ENCODE results near the gene NEIL3.

NEIL3 gene

DNA sequence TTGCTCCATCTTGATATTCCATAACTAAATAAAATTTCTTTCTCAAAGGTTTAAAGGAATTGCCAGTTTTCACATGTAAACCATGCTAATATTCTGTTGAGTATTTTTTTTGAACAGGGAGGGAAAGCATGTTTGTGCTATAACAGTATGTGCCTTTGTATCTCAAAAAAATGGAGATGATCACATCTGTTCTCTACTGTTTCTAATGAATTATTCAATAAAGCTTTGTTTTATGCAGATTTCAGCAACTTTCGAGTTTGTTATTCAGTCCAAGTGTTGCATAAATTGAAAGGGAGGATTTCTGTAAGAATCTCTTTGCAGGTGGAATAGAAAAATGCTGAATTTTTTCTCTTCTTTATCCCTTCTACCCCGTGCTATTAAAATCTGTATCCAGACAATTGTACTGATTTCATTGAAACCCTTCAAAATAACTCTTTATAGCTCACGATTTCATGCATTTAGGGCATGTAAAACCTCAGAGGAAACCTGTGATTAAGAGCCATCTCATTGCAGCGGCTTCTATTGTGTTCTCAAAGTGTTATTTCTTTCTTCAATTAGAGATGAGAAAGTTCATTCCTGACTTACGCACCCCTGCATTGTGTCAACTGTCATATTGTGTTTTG, 42.1 kb downstream of the NEIL3 start:
- no peak overlapping the region for H3K9ac ChIP-seq (ENCODE audit: low read depth, low read length)
- H3K27ac ChIP-seq (ENCODE audit: low read length), result no peak overlapping the region
- no peak overlapping the region for H3K4me3 ChIP-seq (ENCODE audit: low read depth in 1 of 2, low read length in 2 of 2)
- H2AFZ ChIP-seq (ENCODE audit: low read depth, low read length), result no peak overlapping the region
- no peaks in the 10 kb centered on the region; the same call in 1 of the 2 replicates for H3K4me1 ChIP-seq (ENCODE audit: insufficient read depth, low read length)
- no peaks in the 10 kb centered on the region for H3K27me3 ChIP-seq (ENCODE audit: insufficient read depth, low read length, poor library complexity)
- H3K79me2 ChIP-seq (ENCODE audit: insufficient read depth, low read length), result peaks cover 86% of the 10 kb centered on the region
- no peak for TF ChIP-seq EZH2 (IDR thresholded peaks at IDR 0.05; ENCODE audit: borderline replicate concordance, low read depth, low read length, severe bottlenecking)
- TF ChIP-seq, protein P1, sequence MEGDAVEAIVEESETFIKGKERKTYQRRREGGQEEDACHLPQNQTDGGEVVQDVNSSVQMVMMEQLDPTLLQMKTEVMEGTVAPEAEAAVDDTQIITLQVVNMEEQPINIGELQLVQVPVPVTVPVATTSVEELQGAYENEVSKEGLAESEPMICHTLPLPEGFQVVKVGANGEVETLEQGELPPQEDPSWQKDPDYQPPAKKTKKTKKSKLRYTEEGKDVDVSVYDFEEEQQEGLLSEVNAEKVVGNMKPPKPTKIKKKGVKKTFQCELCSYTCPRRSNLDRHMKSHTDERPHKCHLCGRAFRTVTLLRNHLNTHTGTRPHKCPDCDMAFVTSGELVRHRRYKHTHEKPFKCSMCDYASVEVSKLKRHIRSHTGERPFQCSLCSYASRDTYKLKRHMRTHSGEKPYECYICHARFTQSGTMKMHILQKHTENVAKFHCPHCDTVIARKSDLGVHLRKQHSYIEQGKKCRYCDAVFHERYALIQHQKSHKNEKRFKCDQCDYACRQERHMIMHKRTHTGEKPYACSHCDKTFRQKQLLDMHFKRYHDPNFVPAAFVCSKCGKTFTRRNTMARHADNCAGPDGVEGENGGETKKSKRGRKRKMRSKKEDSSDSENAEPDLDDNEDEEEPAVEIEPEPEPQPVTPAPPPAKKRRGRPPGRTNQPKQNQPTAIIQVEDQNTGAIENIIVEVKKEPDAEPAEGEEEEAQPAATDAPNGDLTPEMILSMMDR (IDR thresholded peaks at IDR 0.05; ENCODE audit: borderline replicate concordance, extremely low read depth, low read length, poor library complexity, severe bottlenecking), result no peak
- ATAC-seq (ENCODE audit: insufficient read depth, low read depth), result no peak
- H3K4me2 ChIP-seq (ENCODE audit: insufficient read depth, low read length), result no peak overlapping the region
- H4K20me1 ChIP-seq (ENCODE audit: insufficient read depth, low read length), result peaks cover 26% of the 10 kb centered on the region; the same call in 1 of the 2 replicates
- DNase-seq, result no peak
- H3K36me3 ChIP-seq (ENCODE audit: insufficient read depth, low read length), result peaks cover 98% of the 10 kb centered on the region
- no peaks in the 10 kb centered on the region for H3K9me3 ChIP-seq (ENCODE audit: insufficient read depth, low read length, severe bottlenecking)

DNA sequence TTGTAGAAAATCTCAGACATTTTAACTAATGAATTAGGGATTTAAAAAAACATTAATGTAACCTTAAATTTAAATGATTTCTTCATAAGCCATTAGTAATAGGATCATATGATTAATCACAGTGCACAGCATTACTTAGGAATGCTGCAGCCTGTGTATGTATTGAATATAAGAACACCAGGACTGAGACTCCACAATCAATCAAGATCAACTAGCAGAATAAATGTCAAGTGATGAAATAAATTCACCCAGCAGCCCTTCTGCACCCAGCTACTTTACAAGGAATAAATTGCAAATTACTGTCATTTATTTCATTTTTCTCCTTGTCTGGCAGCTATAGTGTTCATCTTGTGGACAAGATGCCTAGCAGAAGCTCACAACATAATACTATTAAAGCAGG, 46.5 kb downstream of the NEIL3 start:
- Histone ChIP-seq H3K27ac (ENCODE audit: low read length) (no peak overlapping the region), H3K9me3 (ENCODE audit: insufficient read depth, low read length, severe bottlenecking) (no peaks in the 10 kb centered on the region), H3K9ac (ENCODE audit: low read depth, low read length) (no peak overlapping the region), H3K4me1 (ENCODE audit: insufficient read depth, low read length) (no peaks in the 10 kb centered on the region), H3K27me3 (ENCODE audit: insufficient read depth, low read length, poor library complexity) (no peaks in the 10 kb centered on the region), H2AFZ (ENCODE audit: low read depth, low read length) (no peak overlapping the region), H3K79me2 (ENCODE audit: insufficient read depth, low read length) (peaks cover 82% of the 10 kb centered on the region), H3K36me3 (ENCODE audit: insufficient read depth, low read length) (peaks cover 97% of the 10 kb centered on the region), H3K4me2 (ENCODE audit: insufficient read depth, low read length) (no peak overlapping the region), H3K4me3 (ENCODE audit: low read depth in 1 of 2, low read length in 2 of 2) (no peak overlapping the region), H4K20me1 (ENCODE audit: insufficient read depth, low read length) (peaks cover 14% of the 10 kb centered on the region; the same call in 1 of the 2 replicates)
- DNase-seq (no peak), ATAC-seq (ENCODE audit: insufficient read depth, low read depth) (no peak)
- TF ChIP-seq EZH2 (IDR thresholded peaks at IDR 0.05; ENCODE audit: borderline replicate concordance, low read depth, low read length, severe bottlenecking), result no peak
- TF ChIP-seq, protein P1 (IDR thresholded peaks at IDR 0.05; ENCODE audit: borderline replicate concordance, extremely low read depth, low read length, poor library complexity, severe bottlenecking), result no peak

DNA sequence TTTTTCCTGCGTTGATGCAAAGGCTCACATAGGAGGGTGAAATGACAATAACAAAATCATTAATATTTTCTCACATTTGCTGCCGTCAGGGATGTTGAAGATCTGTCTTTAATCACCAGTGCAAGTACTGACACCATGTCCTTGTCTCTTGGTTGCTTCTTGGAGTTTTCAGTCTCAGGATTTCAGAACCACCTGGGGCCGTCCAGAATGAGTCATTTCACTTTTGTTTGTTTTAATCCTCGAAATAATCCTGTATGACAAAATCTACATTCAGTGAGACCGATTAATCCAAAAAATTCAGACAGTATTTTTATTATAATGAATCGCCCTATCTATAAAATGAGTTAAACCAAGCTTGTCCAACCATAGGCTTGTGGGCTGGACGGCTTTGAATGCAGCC, 47.2 kb downstream of the NEIL3 start:
- Histone ChIP-seq H2AFZ (ENCODE audit: low read depth, low read length) (no peak overlapping the region), H3K9ac (ENCODE audit: low read depth, low read length) (no peak overlapping the region), H3K36me3 (ENCODE audit: insufficient read depth, low read length) (peaks cover 97% of the 10 kb centered on the region), H3K4me2 (ENCODE audit: insufficient read depth, low read length) (no peak overlapping the region), H4K20me1 (ENCODE audit: insufficient read depth, low read length) (peaks cover 13% of the 10 kb centered on the region; the same call in 1 of the 2 replicates), H3K9me3 (ENCODE audit: insufficient read depth, low read length, severe bottlenecking) (no peaks in the 10 kb centered on the region), H3K79me2 (ENCODE audit: insufficient read depth, low read length) (peaks cover 79% of the 10 kb centered on the region), H3K4me3 (ENCODE audit: low read depth in 1 of 2, low read length in 2 of 2) (no peak overlapping the region), H3K4me1 (ENCODE audit: insufficient read depth, low read length) (no peaks in the 10 kb centered on the region), H3K27ac (ENCODE audit: low read length) (no peak overlapping the region), H3K27me3 (ENCODE audit: insufficient read depth, low read length, poor library complexity) (no peaks in the 10 kb centered on the region)
- TF ChIP-seq EZH2 (IDR thresholded peaks at IDR 0.05; ENCODE audit: borderline replicate concordance, low read depth, low read length, severe bottlenecking), result no peak
- TF ChIP-seq, protein P1 (IDR thresholded peaks at IDR 0.05; ENCODE audit: borderline replicate concordance, extremely low read depth, low read length, poor library complexity, severe bottlenecking), result no peak
- DNase-seq (no peak), ATAC-seq (ENCODE audit: insufficient read depth, low read depth) (no peak)

Measured in DND-41 (cell line).